HG03571 (cell line): ENCODE measurements around the gene VSIR.

Experiments
- ATAC-seq: cut with Tn5 transposase; IDR thresholded peaks from one replicate; pipeline ENCODE4 v1.9.1; 2021; ENCODE audit not compliant: unreplicated experiment

Gene VSIR

DNA sequence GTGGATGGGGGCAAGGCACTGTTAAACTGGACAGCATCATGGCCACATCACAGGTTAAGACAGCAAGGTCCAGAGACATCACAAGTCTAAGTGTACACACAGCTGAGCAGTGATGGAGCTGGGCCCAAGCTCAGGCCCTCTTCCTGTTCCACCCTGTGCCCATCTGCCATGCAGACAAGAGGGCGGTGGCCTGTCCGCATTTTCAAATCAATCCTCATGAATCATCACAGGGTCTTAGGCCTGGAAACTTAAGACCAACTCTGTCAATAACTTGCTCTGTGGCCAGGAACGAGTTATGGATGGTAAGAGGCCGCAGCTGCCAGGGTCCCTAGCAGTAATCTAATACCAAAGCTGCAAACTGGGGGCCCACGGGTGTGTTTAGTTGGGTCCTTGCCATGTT, 56.9 kb downstream of the VSIR start:
- no peak for ATAC-seq

DNA sequence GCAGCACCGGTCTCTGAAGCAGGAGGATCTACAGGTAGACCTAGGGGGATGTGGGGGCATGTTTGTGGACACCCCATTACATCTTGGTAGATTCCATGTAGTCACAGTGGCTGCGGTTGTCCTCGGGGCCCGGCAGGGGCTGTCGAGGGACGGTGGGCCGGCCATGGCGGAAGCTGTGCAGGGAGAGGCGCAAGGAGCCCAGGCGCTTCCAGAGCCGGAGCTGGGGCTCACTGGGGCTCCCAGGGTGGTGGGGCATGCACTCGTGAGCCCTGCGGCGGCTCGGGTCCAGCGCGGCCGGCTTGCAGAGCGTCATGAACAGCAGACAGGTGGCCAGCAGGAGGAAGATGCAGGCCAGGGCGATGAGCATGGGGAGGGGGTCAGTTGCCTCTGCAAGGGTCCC, 57.5 kb downstream of the VSIR start:
- ATAC-seq: no peak

GRCh38 chr10:71715026-71715425, 58.3 kb downstream of the VSIR start:
- ATAC-seq: no peak

DNA sequence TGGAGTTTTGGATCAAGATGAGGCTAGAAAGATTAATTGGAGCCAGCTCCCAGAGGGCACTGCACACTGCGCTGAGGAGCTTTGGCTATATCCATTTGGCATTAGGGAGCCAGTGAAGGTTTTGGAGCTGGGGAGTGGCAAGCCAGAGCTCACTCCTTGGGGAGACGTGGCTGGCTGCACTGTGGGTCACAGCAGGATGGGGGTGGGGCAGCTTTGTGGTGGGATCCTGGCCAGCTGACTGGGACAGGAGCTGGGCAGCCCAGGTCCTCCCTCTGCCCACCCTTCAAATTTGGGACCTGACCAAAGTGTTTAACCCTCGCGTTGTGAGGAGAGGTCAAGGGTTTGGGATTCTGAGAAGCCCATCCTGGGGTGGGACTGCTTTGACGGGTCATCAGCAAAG, 58.7 kb downstream of the VSIR start:
- ATAC-seq: no peak

GRCh38 chr10:71714031-71714410, 59.3 kb downstream of the VSIR start:
- no peak for ATAC-seq

GRCh38 chr10:71713135-71714030, 59.9 kb downstream of the VSIR start:
- ATAC-seq: no peak

GRCh38 chr10:71712572-71713134, 60.7 kb downstream of the VSIR start:
- no peak for ATAC-seq

- no peak for ATAC-seq
Observed at GRCh38 chr10:71712170-71712569, 61.1 kb downstream of the VSIR start.

DNA sequence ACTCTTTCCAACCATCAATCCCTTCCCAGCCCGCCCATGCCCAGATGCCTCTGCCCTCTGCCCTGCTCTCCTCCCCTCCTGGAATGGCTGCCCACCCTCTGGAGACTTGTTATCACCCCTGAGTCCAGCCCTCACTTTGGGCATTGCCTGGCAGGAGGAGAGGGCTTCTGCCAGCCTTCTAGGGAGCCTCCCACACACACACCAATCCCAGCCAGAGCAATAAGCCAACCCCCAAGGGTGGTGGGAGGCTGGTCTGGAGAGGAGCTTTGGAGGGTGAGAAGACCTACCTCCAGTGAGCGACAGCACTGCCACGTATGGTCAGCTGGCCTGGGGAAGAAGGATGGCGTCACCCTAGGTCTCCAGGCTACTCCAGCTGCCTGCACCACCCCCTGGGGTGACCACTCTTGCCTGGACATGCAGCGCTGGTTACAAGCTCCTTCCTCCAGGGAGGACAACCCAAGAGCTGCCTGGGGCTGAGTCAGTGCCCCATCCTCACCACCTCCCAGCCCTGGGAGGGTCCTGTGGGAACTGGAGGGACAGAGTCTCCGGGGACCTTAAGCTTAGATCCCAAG, 62.2 kb downstream of the VSIR start:
- no peak for ATAC-seq

- no peak for ATAC-seq
Observed at GRCh38 chr10:71710519-71710918, 62.8 kb downstream of the VSIR start.

- ATAC-seq: no peak
Observed at GRCh38 chr10:71708897-71709882, 64.1 kb downstream of the VSIR start.

DNA sequence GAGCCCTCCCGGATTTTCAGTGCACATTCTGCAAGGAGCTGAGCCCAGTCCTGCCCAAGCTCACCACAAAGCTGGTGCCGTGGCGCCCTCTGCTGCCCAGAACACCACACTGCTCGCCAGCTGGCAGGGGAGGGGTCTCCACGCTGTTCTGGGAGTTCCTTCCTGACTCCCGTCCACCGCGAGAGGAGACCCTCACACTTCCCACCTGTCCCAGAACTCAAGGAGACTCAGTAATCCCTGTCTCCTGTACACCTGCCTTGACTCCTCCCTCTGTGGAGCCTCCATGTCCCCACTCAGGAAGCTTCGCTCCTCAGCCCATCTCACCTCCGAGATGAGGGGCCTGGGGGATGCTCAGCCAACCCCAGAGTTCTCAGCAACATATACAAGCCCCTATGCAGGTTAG, 65.0 kb downstream of the VSIR start:
- no peak for ATAC-seq

- no peak for ATAC-seq
Observed at GRCh38 chr10:71707240-71707789, 66.0 kb downstream of the VSIR start.

GRCh38 chr10:71706216-71707121, 66.9 kb downstream of the VSIR start:
- ATAC-seq: no peak

DNA sequence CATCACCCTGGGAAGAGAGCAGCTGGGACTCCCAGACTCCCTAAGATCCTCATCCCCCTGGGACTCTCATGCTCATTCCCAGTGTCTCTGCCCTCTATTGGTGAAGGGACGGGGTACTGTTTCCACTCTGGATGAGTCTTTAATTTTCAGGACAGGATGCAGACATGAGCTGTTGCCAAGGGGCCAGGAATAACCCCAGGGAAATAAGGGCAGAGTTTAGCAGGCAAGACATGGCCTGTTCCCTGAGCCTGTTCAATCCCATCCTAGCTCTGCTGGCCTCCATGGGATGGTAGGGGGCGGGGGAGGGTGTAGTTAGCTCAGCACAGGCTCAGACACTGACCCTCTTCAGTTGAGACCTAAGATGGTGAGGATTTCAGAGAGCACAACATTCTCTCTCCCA, 67.7 kb downstream of the VSIR start:
- ATAC-seq: no peak

- no peak for ATAC-seq
Observed at GRCh38 chr10:71704816-71705215, 68.5 kb downstream of the VSIR start.

- ATAC-seq: no peak
Observed at GRCh38 chr10:71703577-71703976, 69.7 kb downstream of the VSIR start.

DNA sequence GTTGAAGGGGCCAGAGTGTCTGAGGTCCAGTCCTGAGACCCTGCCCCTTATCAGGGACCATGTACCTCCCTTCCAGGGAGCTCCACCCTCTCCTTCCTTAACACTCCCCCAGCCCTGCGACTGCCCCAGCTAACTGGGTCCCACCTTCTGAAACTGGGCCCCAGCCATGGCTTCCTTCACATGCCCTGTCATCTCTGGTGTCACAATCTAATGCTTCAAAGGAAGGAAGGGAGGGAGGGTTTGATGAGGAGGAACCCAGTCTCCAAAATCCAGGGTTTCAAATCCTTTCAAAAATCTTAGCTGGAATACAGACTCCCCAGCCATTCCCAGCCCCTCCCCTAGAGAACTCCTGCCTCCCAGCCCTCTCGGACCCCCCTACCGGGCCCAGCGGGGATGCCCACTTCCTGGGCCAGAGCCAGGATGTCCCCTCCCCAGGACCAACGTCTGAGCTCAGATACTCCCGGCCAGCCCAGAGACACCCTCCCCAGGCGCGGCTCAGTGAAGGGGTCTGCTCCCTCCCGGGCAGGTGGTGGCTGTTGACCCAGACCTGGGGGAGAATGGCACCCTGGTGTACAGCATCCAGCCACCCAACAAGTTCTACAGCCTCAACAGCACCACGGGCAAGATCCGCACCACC, 71.7 kb downstream of the VSIR start:
- ATAC-seq: no peak

- ATAC-seq: no peak
Observed at GRCh38 chr10:71700731-71701368, 72.5 kb downstream of the VSIR start.
